Fibroblast of pulmonary artery (primary cell): ENCODE data around the gene PLCL1.
A peak's percentile ranks its signal among the peaks of the same experiment; 100 is the strongest.

Source experiments
- DNase-seq: peaks from one replicate; pipeline ENCODE4 v3.0.0-alpha.2; 2010; ENCODE audit warnings: low read depth
- H3K4me3 ChIP-seq: replicated peaks from 2 replicates; pipeline ENCODE4 v1.5.1; 2011; ENCODE audit warnings: low read depth, mild to moderate bottlenecking, control low read depth, low read length, moderate library complexity
- CTCF ChIP-seq: IDR thresholded peaks from 2 replicates; pipeline ENCODE4 v1.5.1; 2011; ENCODE audit warnings: mild to moderate bottlenecking, control low read depth, low read length, inconsistent platforms; ENCODE audit errors: missing control alignments

PLCL1 gene

GRCh38 chr2:198116756-198117155 lies 312.4 kb downstream of the PLCL1 start:
- no peak overlapping the region for H3K4me3 ChIP-seq
- no peak for TF ChIP-seq CTCF
- peak; percentile 34 for DNase-seq

GRCh38 chr2:198117406-198118041 lies 313.1 kb downstream of the PLCL1 start:
- no peak for DNase-seq
- H3K4me3 ChIP-seq = no peak overlapping the region
- TF ChIP-seq CTCF = no peak

GRCh38 chr2:198127627-198128026 lies 323.2 kb downstream of the PLCL1 start:
- peak; percentile 87 for DNase-seq
- no peak overlapping the region for H3K4me3 ChIP-seq
- peak; percentile 71 for TF ChIP-seq CTCF

- TF ChIP-seq CTCF = no peak
- DNase-seq = no peak
- no peak overlapping the region for H3K4me3 ChIP-seq
Measured at GRCh38 chr2:198129609-198130008, 325.2 kb downstream of the PLCL1 start.

GRCh38 chr2:198134293-198134955 lies 330.0 kb downstream of the PLCL1 start:
- H3K4me3 ChIP-seq = no peak overlapping the region
- no peak for TF ChIP-seq CTCF
- DNase-seq = no peak

GRCh38 chr2:198135481-198135934 lies 331.1 kb downstream of the PLCL1 start:
- no peak for TF ChIP-seq CTCF
- DNase-seq = no peak
- H3K4me3 ChIP-seq = no peak overlapping the region

- TF ChIP-seq CTCF = no peak
- no peak overlapping the region for H3K4me3 ChIP-seq
- DNase-seq = no peak
Measured at GRCh38 chr2:198136142-198136541, 331.7 kb downstream of the PLCL1 start.
